ENCODE measurements around the gene CXCL17.
"Not testable (repeated sequence)": the region's sequence is repeated elsewhere in the genome, so short reads cannot be mapped to it uniquely, and the experiment has no call there.

The CXCL17 gene, protein sequence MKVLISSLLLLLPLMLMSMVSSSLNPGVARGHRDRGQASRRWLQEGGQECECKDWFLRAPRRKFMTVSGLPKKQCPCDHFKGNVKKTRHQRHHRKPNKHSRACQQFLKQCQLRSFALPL

DNA sequence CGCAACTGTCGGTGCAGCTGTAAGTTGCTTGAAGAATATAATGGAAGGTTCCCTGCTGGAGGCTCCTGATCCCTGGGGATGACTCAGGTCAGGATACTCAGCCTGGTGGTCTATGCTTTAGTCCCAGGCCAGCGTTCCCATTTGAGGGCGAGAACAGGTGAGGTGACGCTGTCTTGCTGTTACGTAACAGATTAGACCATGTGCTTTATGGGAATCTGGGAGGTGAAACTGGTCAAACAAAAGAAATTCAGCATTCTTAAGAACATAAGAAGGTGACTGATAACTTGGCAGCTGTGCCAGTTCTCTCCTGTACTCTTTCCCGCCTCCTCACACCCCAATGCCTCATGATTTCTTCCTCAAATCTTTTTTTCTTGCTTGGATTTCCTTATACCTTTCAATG is at the start of gene CXCL17:
Gene CXCL17, minus strand, starts transcription at position 114 of the 400 bp plus-strand sequence. CDS start 114 bp downstream, outside the sequence.
- no peak for DNase-seq

DNA sequence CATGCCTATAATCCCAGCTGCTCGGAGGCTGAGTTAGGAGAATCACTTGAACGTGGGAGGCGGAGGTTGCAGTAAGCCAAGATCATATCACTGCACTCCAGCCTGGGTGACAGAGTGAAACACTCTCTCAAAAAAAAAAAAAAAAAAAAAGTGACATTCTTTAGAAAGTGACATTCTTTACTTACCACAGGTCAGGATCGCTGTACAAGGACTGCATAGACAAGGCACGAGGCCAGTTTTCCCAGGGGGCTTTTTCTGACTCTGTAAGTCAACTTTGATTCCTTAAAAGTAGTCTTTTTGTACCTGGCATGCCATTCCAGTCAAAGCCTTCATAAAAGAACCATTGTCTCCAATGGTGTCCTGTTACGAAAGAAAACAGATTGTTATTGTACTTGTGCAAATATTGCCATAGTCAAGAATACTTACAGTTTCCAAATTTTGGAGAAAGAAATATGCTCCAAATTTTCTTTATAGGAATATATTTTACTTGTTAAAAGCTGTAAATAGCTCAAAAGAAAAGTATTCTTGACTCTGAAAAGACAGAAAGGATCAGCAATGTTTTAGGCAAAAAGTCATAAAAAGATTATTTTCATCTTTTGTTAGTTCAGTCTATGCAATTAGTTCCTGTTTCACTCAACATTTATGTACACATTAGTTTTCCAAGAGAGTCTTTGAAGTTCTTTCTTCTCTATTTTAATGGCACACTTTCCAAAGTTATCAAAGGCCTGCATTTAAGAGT is 46.2 kb upstream of the CXCL17 start:
- no peak for DNase-seq

DNA sequence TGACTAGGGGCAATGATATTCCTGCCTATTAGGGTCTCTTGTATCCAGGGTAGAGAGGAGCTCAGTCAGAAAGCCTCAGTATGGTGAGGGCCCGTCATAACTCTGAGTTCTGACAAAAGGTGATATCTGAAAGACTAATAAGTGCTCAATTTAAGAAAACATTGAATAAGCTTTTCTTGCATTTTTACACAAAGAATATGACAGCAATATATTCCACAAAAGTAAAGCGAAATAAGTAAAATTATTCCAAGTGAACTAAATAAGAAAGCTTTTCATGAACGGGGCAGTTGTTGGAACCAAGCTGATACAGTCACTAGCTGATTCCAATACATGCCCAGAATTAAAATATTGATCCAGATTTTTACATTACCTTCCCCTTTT is 45.0 kb upstream of the CXCL17 start:
- no peak for DNase-seq

DNA sequence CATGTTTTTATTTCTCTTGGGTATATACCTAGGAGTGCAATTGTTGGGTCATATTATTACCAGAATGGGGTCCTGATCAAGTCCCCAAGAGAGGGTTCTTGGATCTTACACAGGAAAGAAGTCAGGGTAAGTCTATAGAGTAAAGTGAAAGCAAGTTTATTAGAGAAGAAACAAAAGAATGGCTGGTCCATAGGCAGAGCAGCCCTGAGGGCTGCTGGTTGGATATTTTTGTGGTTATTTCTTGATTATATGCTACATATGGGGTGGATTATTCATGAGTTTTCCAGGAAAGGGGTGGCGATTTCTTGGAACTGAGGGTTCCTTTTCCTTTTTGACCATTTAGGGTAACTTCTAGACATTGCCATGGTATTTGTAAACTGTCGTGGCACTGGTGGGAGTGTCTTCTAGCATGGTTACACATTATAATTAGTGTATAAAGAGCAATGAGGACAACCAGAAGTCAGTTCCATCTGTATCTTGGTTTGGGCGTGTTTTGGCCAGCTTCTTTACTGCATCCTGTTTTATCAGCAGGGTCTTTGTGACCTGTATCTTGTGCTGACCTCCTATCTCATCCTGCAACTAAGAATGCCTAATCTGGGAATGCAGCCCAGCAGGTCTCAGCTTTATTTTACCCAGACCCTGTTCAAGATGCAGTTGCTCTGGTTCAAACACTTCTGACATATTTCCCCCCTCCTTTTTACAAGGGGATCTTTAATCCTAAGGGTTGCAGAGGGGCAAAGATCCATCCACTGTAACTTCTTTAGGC is 44.5 kb upstream of the CXCL17 start:
- no peak for DNase-seq

DNA sequence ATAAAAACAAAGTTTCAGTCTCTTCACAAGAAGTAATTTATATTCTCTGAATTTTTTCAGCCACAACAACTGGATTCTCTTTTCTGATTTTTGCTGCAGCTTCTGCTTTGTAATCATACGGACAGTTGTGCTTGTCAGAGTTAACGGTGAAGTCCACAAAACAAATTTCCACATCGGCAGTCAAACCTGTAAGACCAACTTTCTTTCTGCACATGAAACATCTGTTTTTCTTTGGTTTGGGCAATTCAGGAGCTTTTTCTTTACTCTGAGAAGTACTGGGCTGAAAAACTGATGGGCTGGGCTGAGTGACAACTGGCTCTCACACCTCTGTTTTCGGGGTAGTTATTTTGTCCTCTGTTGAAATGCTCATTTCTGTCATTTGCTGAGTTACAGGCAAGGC is 42.3 kb upstream of the CXCL17 start:
- not testable (repeated sequence) for DNase-seq

DNA sequence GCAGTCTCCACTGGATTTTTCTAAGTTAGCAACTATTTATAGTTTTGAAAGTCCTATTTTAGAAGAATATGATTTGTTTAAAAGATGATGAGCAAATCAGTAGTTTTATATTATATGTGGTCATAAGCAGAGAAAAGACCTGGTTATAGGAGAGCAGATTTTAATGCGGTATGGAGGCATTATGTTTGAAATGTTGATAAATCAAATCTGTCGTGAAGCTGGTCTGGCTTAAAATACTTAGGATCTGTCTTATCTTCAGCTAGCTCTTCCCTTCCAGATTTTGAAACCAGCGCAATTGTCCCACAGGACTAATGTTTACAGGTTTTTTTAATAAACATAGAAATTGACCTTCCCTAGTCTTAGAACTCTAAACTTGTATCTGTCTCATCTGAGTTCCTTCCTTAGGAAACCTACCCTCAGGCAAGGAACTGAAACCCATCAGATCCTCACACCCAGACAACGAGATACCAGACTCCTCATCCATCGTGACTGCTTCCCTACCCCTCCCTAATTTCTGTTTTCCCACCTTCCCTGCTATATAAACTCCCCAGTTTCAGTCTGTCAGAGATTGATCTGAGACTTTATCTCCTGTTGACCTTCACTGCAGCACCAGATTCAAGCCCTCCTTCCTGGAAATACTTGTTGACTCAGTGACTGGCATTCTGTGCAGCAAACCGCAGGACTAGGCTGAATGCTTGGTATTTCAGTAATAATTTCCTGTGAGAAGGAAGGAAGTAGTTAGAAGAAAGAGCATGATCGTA is 37.8 kb upstream of the CXCL17 start:
- DNase-seq, result peak; percentile 33 to 63 (median 63)

DNA sequence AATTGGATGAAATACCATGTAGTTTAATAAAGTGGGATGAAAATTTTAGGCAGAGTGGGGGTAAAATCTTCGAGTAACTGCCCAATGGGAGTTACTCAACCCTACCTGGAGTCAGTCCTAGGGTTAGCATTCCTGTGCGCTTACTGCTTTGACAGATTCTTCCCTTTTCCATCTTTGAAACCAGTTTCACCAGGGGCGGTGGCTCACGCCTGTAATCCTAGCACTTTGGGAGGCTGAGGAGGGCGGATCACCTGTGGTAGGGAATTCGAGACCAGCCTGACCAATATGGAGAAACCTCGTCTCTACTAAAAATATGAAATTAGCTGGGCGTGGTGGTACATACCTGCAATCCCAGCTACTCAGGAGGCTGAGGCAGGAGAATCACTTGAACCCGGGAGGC is 37.0 kb upstream of the CXCL17 start:
- DNase-seq, result no peak

DNA sequence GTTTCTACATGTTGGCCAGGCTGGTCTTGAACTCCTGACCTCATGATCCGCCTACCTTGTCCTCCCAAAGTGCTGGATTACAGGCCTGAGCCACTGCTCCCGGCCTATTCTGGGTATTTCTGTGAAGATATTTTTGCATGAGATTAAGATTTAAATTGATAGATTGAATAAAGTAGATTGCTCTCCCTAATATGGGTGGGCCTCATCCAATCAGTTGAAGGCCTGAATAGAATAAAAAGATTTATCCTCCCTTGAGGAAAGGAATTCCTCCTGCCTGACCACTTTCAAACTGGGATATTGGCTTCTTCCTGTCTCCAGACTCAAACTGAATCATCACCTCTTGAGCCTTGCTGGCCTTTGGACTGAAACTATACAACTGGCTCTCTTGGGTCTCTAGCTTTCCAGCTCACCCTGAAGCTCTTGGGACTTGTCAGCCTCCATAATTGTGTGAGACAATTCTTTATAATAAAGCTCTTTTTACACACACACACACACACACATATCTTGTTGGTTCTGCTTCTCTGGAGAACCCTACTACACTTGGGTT is 36.1 kb upstream of the CXCL17 start:
- no peak for DNase-seq

DNA sequence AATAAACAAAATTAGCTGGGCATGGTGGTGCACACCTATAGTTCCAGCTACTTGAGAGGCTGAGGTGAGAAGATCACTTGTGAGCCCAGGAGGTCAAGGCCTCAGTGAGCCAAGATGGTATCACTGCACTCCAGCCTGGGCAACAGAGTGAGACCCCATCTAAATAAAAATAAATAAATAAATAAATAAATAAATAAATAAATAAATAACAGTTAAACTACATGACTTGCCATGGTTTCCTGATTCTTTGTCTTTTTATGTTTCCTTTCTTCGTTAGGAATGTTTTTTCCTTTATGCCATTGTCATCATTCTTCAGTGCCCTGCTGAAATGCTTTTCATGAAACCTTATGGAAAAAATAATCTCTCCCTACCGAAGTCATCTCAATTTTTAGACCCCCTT is 35.2 kb upstream of the CXCL17 start:
- DNase-seq, result no peak

DNA sequence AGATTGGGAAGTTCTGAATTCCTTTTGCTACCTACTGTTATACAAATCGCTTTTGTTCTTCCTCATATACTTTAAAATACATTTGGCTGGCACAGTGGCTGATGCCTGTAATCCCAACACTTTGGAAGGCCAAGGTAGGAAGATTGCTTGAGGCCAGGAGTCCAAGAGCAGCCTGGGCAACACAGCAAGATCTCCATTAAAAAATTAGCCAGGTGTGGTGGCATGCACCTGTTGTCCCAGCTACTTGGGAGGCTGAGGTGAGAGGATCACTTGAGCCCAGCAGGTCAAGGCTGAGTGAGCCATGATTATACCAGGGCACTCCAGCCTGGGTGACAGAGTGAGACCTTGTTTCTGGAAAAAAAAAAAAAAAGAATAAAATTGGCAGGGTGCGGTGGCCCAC is 34.4 kb upstream of the CXCL17 start:
- DNase-seq, result no peak

DNA sequence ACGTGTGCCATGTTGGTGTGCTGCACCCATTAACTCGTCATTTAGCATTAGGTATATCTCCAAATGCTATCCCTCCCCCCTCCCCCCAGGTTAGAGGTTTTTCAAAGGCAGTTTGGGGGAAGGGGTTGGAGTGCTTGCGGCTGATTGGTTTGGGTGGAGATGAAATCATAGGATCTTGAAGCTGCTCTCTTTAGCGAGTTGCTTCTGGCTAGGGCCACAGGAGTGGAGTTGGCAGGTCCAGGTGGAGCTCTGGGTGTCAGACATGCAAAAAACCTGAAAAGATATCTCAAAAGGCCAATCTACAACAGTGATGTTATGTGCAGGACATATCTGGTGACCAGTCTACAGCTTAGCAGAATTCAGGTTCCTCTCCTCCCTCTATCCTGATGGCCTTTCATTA is 32.6 kb upstream of the CXCL17 start:
- no peak for DNase-seq

DNA sequence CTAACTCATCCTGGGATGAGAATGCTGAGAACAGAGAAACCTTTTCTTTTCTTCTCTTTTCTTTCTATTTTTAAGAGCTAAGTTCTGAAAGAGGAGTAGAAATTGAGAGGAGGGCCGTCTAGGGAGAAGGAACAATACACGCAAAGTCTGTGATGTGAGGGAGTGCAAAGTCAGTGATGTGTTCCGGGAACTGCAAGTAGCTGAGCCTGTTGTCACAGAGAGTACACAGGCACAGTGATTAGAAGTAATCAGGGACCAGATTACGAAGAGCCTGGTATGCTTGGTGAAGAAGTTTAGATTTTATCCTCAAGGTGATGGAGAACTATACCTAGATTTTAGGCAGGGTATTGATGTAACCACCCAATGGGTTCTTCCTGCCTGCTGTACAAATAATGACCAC is 32.0 kb upstream of the CXCL17 start:
- DNase-seq, result no peak

DNA sequence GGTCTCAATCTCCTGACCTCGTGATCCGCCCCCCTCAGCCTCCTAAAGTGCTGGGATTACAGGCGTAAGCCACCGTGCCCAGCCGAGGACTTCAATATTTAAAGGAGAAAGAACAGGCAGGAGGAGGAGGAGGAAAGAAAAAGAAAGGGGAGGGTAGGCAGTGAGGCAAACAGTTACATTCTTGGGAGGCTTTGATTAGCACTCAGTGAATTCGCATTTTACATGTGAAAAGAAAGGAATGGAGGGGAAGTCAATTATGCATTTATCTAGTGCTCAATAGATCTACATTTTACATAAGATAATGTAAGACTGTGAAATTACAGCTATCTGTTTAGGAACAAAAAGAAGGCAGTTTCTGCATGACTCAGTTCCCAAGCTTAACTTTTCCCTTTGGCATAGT is 30.9 kb upstream of the CXCL17 start:
- peak in 1 of 3 donors; percentile 8 for DNase-seq

DNA sequence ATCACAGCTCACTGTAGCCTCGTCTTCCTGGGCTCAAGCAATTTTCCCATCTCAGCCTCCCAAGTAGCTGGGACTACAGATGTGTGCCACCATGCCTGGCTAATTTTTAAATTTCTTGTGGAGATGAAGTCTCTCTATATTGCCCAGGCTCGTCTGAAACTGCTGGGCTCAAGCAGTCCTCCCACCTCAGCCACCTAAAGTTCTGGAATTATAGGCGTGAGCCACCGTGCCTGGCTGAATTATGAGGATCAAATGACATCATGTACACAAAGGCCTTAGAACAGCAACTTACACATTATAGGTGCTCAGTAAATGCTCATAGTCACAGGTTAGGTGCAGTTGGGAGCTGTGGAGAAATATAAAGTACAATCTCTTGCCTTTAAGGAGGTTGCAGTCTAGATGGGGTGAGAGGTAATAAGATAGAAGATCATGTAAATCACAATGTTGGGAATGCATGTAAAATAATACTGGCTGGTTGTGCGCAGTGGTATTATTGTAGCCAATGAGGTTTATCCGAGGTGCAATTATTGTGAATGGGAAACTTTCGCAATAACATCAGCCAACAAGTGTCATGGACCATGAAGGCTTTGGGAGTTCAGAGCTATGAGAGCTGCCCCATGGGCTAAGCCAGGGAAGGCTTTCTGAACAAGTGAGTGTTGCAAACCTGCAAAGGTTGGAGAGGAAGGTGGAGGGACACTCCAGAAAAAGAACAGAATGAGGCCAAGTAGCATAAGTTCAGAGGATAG is 29.8 kb upstream of the CXCL17 start:
- no peak for DNase-seq

DNA sequence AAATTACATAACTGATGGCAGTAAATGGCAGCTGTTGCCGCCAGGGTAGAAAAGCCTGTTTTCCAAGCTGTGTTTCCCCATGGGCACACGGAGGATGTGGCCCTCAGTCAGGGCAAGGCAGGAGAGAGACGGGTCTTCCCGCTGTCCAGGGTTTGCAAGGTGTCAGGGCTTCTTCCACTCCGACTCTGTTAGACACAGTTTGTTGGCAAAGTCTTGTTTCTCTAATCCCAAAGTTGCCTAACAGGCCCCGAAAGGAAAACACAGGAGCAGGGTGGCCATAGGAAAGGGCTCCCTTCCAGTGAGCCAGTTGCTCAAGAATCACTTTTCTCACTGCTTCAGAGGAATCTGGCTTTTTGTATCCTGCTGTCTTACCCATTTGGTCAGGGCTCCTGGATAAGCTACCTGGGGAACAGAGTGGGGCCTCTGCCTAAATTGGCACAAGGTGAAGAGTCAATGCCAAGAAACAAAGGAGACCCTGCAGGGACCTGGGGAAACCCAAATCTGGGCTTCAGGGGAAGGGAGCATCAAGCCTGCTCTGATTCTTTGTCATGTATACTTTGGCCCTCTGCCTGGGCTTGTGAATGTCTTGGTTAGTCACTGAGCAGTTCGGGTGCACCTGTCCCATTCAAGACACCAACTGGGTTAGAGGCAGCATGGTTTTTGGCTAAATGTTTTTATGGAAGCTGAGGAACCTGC is 29.0 kb upstream of the CXCL17 start:
- DNase-seq, result no peak

DNA sequence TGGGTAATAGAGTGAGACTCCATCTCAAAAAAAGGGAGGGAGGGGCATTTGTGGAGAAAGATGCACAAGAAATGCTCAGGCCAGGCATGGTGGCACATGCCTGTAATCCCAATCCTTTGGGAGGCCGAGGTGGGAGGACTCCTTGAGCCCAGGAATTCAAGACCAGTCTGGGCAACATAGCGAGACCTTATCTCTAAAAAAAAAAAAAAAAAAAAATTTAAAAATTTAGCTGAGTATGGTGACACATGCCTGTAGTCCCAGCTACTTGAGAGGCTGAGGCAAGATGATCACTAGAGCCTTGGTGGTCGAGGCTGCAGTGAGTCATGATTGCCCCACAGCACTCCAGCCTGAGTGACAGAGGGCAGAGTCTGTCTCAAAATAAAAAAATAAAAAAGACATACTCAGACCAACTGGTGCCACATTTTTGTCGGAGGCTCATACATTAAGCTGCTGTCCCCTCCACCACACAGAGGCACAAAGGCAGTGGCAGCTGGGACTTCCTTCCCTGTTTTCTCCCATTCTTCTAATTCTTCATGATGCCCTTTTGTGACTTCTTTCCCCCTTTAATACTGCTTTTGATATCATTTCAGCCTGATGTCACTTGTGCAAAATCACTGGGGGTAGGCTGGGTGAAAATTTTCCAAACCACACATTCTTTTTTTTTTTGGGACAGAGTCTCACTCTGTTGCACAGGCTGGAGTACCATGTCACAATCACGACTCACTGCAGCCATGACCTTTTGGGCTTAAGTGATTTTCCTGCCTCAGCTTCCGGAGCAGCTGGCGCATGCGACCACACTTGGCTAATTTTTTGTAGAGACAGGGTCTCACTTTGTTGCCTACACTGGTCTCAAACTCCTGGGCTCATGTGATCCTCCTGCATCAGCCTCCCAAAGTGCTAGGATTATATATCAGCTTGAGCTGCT is 26.8 kb upstream of the CXCL17 start:
- DNase-seq, result peak; percentile 27 to 49 (median 30)

DNA sequence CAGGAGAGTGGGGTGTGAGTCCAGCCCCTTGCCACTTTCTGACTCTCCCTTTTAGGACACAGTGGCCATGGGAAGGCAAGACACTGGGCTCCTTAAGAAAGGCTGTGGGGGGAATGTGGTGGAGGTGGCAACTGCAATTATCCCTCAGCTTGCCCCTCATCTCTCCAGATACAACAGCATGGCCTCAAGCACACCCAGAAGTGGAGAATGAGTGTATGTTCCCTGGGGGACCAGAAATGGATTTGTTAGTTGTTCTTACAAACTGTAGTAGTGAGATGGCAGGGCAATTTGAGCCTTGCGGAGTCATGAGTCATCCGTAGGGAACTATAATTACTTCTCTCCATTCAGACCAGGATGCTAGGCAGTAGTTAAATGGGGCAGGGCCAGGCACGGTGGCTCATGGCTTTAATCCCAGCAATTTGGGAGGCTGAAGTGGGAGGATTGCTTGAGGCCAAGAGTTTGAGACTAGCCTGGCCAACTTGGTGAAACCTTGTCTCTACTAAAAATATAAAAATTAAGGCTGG is 25.6 kb upstream of the CXCL17 start:
- peak in 2 of 3 donors; percentile 39 to 41 for DNase-seq

DNA sequence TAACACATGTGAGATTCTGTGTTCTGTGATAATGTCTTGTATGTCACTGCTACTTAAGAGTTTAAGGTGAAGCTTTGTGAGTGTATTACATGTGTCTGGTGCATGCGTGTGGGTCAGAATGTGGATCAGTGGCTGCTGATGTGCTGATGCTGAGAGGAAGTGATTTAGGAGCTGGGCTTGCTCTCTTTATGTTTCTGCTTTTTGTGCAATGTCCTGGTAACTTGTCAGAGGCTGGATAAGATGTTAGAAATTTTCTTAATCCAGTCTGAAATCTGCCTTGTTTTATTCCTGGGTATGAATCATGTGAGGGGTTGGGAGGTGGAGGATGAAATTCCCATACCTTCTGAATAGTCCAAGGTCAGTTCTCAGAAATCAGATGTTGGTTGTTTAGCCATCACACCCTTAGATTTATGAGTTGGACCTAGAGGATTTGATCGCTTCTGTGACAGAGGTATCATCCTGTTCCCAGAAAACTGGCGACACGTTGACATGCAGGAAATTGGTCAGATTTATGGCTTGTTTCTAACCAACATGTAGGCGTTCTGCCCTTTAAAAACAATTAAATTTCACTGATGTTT is 24.5 kb upstream of the CXCL17 start:
- DNase-seq, result peak in 2 of 3 donors; percentile 15 to 49

DNA sequence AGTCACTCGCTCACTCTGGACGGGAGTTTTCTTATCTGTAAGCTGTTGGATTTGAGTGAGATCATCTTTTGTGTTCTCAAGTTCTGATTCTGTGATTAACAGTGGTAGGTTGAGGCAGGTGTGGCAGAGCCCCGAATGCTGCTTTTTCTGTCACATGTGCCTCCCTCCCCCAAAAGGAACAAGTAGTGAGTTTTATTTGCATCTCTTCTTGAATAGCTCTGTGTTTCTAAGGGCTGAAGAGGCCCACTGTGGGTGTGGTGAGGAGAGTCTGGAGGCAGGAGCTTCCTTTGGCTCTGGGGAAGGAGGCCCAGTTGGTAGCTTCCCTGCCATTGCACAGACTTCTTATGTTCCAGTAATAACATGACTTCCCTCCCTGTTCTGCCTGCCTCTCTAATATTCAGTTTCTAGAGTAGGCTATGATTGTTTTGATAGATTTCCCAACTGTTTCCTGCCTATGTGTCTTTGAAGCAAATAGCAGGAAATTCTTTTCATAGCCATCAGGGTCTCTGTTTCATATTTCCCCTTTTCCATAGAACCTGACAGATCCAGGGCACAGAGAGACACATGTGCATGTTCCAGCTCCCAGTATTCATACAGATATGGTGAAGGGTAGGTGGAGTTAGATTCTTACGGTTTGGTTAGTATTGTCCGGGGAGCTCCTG is 23.9 kb upstream of the CXCL17 start:
- no peak for DNase-seq
